PC-3 (cell line): Measurements from ENCODE around the gene MAP7D1.

ENCODE experiments used
- CTCF ChIP-seq: fragments of 300-600 bp; sonication (generic); conservative IDR thresholded peaks from 2 replicates; pipeline ENCODE4 v1.5.1; 2017; ENCODE audit warnings: antibody characterized with exemption, low read depth, mild to moderate bottlenecking, low read length
- EZH2phosphoT487 ChIP-seq: fragments of 300-600 bp; sonication (generic); IDR thresholded peaks from 2 replicates; pipeline ENCODE4 v1.6.1; 2018; ENCODE audit warnings: mild to moderate bottlenecking, antibody characterized with exemption, low read length, borderline replicate concordance

GRCh38 chr1:36164361-36164760, 8.4 kb downstream of the MAP7D1 start:
- no peak for TF ChIP-seq CTCF
- TF ChIP-seq EZH2phosphoT487: no peak
